IPS-NIHi7 (cell line): ENCODE data around the gene PCCB.
"Not testable (repeated sequence)": the region's sequence is repeated elsewhere in the genome, so short reads cannot be mapped to it uniquely, and the experiment has no call there.

Experiments
- DNase-seq: peaks from one replicate; pipeline ENCODE4 v3.0.0; 2012; ENCODE audit warnings: mixed read lengths; ENCODE audit errors: extremely low spot score

PCCB gene

DNA sequence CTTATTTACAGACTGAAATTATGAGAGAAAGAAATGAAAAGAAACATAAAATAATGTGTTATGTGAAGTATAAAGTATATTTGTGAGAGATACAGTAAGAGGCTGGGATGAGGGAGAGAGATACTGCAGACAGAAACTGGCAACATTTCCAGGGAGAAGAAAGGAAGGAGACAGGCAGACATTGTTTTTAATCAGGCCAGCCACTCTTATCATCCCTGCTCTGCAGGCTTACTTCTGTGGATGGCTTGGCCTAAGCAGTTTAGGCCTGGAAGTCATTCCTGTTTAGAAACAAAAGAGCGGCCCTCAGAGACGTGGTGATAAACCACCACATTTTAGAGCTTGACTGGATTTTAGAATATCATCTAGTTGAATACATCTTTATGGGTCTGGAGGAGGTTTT is 12.4 kb downstream of the PCCB start:
- no peak for DNase-seq

DNA sequence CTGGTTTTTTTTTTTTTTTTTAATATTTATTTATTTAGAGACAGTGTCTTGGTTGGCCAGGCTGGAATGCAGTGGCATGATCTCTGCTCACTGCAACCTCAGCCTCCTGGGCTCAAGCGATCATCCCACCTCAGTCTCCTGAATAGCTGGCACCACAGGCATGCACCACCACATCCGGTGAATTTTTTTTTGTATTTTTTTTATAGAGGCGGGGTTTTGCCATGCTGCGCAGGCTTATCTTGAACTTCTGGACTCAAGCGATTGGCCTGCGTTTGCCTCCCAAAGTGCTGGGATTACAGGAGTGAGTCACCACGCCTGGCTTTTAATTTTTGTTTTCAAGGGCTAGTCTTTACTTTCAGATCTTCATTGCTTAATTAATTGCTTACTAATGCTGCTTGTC is 13.1 kb downstream of the PCCB start:
- no peak for DNase-seq

DNA sequence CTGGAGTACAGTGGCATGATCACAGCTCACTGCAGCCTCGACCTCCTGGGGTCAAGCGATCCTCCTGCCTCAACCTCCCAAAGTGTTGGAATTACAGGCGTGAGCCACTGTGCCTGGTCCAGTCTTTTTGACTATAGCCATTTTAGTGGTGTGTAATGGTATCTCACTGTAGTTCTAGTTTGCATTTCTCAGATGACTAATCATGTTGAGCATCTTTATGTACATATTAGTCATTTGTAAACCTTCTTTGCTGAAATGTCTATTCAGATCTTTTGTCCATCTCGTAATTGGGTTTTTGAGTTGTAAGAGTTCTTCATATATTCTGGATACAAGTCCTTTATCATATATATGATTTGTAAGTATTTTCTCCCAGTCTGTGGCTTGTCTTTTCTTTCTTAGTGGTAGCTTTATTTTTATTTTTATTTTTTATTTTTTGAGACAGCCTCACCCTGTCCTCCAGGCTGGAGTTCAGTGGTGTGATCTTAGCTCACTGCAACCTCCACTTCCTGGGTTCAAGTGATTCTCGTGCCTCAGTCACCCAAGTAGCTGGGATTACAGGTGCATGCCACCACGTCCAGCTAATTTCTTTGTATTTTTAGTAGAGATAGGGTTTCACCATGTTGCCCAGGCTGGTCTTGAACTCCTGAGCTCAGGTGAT is 16.5 kb downstream of the PCCB start:
- DNase-seq, result not testable (repeated sequence)

DNA sequence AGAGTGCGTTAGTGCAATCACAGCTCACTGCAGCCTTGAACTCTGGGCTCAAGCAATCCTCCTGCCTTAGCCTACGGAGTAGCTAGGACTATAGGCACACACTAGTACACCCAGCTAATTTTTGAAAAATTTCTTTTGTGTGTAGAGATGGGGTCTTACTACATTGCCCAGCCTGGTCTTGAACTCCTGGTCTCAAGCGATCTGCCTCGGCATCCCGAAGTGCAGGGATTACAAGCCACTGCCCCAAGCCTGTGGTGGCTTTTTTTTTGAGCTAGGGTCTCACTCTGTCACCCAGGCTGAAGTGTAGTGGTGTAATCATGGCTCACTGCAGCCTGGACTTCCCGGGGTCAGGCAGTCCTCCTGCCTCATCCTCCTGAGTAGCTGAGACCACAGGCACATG is 17.1 kb downstream of the PCCB start:
- no peak for DNase-seq

DNA sequence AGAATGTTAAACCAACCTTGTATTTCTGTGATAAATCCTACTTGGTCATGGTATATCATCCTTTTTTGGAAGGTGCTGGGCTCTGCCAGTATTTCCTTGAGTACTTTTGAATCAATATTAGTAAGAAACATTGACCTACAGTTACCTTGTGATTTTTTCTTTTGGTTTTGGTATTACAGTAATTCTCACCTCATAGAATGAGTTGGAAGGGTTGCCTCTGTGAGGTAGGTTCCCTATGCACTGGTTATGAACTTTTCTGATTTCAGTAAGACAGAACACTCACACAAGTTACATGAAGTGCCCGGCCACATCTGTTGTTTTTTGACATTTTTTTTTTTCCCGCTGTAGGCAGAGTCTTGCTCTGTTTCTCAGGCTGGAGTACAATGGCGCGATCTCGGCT is 20.0 kb downstream of the PCCB start:
- DNase-seq, result no peak

DNA sequence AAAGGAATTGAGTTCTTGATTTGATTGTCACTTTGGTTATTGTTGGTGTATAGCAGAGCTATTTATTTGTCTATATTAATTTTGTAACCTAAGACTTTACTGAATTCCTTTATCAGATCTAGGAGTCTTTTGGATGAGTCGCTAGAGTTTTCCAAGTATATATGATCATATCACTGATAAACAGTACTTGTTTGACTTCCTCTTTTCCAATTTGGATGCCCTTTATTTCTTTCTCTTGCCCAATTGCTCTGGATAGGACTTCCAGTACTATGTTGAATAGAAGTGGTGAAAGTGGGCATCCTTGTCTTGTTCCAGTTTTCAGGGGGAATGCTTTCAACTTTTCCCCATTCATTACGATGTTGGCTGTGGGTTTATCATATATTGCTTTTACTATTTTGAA is 21.5 kb downstream of the PCCB start:
- not testable (repeated sequence) for DNase-seq

DNA sequence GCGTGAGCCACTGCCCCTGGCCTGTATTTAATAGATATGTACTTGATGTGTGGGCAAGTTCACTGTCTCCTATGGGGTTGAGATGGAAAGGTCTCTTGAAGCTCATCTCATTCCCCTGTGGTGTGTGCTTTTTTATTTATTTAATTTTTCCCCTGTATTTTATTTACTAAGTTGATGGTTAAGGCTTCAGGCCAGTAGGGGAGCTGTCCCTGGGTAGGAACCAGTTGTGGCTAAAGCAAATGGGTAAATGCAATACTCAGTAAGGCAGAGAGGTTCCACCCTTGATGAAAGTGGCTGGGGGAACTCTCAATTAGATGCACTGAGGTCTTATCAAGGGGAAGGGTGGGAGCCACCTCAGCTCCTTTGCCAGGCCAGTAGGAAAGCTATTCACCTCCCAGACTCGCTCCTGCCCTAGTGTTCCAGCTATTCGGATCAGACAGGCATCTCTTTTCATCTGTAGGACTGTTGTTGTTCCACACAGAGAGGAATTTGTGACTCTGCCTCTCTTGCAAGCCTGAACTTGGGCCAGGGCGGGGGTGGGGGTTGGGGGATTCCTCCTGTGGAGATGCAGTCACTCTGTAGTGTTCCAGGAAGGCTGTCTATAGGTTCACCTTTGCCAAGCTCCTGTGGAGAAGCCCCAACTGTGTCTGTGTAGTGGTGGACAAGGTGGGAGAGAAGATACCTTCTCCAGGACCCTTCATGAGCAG is 26.1 kb downstream of the PCCB start:
- DNase-seq, result no peak

DNA sequence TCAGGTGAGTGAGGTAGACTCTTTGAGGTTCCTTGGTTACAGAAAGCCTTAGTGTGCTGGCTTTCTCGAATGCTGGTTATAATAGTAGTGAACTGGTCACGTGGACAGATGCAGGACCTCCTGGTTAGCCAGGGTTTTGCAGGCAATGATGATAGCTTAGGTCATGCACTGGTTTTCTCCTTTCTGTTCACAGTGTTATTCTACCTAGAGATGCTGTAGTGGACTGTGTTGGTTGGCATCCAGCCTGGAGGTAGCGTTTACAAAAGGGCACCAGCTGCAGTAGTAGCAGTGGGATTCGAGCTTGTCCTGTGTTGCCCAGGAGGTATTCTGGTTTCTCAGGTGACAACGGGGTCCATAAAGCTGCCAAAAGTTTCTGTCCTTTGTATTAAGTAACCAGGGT is 27.0 kb downstream of the PCCB start:
- no peak for DNase-seq

DNA sequence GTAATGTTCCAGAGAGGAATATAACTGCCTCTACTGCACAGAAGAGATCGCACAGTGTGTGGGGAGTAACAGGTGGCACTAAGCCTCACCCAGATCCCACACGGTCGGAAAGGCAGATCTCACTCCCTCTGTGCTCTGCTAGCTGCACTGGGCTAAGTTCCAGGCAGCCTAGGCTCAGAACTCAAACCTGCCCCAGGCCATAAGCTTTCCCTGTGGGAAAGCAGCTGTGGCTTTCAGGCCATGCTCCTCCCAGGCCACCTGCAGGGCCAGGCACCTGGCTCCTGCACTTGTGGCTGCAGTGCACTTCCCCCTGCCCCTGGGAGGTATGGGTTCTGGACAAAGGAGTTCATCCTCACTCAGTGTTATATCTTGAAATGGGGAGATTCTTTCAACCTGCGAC is 27.5 kb downstream of the PCCB start:
- peak; percentile 53 for DNase-seq

DNA sequence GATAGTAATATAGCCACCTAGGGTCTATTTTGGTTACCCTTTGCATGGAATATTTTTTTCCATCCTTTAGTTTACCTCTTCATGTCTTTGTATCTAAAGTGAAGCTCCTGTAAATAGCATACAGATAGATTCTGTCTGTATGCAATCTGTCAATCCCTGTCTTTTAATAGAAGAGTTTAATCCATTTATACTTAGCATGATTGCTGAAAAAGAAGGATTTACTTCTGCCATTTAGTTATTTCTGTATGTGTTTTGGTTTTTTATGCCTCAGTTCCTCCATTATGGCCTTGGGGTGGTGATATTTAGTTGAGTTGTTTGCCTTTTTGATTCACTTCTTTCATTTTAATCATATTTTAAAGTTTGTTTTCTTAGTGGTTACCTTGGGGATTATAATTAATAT is 29.0 kb downstream of the PCCB start:
- no peak for DNase-seq

DNA sequence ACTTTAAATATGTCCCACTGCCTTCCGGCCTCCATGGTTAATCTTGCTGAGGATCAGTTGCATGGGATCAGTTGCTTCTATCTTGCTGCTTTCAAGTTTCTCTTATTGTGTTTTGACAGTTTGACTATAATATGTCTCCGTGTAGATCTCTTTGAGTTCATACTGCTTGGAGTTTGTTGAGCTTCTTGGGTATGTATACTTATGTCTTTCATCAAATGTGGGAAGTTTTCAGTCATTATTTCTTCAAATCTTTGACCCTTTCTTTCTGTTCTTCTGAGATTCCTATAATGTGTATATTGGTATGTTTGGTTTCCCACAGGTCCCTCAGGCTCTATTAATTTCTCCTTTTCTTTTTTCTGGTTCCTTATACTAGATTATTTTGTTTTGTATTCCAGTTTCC is 30.8 kb downstream of the PCCB start:
- DNase-seq, result no peak

DNA sequence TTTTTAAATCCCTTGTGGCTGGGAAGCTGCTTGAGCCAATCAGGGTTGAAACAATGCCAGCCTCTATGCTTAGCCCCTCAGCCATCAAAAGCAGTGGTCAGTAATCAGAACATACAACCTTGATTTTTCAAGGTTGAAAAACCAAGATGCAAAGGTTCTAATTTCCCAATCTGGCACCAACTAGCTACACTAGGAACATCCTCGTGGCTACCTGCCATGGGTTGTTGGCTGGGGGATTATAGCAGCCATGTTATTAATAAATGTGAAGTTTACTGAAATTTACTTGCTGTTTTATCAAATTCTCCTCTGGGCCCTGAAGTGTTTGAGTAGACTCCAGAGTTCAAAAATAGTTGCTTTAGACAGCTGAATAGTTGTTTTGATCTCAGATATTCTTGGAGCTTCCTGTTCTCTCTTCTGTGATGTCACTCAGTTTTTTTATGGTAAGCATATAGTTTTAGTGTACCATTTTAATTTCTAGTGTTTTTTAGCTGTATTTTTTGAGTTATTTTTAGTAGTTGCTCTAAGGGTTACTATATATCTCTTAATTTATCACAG is 31.9 kb downstream of the PCCB start:
- DNase-seq, result no peak

DNA sequence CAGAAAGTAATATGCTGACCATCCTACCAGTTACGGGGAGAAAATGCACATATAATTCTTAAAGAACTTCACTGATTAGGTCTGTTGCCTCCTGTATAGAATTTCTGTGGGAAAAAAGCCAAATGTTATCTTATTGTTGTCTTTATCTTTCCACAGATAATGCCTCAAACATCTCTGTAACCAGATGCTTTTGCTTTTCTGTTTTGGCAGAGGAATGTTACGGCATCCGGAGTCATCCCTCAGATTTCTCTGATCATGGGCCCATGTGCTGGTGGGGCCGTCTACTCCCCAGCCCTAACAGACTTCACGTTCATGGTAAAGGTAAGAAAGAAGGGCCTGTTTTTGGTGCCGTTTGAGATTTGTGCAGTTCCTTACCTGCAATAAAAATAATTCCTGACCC is 33.5 kb downstream of the PCCB start:
- no peak for DNase-seq

DNA sequence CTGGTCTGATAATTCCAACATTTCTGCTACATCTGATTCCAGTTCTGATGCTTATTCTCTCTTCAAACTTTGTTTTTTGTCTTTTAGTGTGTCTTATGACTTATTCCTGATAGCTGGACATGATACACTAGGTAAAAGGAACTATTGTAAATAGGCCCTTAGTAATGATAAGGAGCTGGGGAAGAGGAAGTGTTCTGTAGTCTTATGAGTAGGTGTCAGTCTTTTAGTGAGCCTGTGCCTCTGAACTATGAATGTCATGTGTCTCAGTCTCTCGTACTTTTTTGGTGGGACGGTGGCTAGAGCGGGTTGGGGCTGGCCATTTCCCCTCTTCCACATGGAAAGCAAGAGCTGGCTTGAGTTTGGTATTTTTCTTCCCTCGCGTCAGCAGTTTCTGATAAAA is 41.2 kb downstream of the PCCB start:
- no peak for DNase-seq

DNA sequence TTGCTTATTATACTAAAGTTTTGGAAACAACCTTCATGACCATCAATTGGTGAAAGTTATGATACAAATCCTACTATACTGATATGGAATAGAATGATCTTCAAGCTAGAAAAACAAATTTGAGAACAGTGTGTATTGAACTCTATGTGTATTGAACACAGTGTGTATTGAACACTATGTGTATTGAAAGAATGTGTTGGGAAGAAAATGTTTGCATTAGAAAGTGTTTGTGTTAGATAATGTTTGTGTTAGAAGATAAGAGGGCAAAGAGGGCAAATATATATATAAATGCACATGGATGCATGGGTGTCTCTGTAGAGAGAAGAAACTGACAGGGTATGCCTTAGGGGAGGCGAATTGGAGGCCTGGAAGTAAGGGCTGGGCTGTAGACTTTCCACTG is 42.4 kb downstream of the PCCB start:
- DNase-seq, result no peak

DNA sequence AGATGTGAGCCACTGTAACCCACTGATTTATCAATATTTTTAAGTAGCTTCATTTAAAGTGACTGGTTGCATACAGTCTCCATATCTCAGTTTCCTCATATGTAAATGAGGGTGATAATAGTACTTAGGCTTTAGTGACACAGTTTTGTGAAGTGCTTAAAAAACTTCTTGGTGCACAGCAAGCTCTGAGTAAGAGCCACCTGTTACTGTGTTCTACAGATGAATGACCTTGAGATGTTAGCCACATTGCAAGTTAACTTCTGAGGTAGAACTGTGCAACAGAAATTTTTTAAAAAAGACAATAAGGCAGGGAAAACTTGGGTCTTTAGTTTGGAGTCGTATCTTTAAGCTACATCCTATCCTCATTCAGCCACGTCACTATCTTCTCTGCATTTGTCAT is 43.1 kb downstream of the PCCB start:
- no peak for DNase-seq

DNA sequence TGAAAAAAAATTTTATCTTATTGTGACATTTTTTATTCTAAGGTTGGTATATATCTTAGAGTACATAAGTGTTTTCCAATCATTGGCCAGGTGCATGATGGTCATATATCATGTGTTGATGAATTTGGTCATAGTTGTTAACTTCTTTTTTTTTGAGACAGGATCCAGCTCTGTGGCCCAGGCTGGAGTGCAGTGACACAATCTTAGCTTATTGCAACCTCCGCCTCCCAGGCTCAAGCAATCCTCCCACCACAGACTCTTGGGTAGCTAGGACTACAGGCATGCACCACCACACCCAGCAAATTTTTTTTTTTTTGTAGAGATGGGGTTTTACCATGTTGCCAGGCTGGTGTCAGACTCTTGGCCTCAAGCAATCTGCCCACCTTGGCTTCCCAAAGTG is 44.0 kb downstream of the PCCB start:
- no peak for DNase-seq

DNA sequence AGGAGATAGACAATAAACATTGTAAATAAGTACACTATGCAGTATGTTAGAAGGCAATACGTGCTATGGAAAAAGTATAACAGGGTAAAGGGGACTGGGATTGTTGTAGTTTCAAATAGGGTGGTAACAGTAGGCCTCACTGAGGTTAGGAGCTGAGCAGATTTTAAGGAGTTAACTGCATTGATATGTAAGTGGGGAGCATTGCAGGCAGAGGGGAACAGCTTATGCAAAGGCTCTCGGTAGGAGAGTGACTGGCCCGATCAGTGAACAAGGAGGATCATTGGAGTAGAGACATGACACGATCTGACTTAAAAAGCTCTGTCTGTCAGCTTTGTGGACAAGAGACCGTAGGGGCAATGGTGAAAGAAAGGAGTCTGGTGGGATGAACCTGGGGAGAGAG is 46.8 kb downstream of the PCCB start:
- DNase-seq, result peak; percentile 59

DNA sequence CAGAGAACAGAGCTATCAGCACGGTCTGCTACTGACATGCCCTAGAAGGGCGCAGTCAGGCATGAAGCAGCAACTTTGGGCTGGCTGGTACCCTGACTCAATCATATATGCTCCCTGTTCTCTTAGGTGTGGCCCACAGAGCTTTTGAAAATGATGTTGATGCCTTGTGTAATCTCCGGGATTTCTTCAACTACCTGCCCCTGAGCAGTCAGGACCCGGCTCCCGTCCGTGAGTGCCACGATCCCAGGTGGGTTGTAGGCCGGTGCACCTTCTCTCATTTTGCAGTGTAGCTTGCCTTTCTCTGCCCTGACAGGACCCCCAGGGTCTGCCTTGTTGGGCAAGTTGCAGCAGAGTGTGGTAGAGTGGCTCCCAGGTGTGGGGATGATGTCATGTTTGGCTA is 47.7 kb downstream of the PCCB start:
- DNase-seq, result no peak

DNA sequence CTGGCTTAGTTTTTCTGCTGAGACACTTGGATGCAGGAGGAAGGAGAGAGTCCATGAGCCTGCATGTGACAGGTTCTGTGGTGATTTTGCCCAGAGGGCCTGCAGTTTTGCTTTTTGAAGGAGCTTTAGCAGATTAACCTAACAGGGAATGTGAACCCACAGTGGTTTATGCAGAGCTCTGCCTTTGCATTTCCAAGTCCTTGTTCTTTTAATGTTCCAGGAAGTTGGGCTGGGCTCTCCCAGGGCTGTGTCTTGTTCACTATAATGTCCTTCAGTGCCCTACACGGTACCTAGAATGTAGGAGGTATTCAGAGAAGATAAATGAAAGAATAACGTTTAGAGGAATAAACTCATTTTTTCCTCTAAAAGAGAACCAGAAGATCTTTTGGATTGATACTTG is 50.3 kb downstream of the PCCB start:
- no peak for DNase-seq

DNA sequence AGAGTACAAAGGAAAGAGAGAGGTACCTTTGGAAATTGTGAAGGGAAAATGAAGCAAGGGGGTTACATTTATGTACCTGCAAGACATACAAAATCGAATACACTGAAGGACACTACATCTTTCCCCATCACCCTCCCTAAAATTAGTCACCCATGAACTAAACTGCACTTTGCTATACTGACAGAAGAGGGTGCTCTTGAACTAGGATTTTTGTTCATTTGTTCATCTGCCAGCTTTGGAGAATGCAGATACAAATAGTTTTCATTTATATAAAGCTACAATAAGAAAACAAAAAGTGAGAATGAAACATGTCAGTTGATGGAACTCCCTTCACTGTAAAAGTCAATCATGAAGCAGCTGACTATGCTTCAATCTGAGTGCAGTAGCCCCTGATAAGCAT is 55.7 kb downstream of the PCCB start:
- no peak for DNase-seq

DNA sequence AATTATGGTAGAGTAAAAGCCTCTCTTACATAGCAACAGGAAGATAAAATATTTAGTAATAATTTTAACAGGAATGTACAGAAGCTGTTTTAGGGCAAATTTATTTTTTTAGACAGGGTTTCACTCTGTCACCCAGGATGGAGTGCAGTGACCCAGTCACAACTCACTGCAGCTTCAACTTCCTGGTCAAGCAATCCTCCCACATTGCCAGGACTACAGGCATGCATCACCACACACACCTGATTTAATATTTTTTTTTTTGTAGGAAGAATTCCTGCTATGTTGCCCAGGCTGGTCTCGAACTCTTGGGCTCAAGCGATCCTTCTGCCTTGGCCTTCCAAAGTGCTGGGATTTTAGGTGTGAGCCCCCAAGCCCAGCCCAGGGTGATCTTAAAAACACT is 61.1 kb downstream of the PCCB start:
- DNase-seq, result no peak

DNA sequence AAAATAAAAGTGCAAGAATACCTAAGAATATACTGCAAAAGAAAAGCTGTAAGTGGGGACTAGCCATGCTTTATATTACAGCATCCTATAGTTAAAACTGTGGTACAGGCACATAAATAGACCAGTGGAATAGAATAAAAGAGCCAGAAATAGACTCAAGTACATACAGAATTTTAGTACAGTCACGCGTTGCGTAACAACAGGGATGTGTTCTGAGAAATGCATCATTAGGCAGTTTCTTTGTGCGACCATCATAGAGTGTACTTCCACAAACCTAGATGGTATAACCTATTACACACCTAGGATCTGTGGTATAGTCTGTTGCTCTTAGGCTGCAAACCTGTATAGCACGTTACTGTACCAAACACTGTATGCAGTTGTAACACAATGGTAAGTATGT is 61.8 kb downstream of the PCCB start:
- DNase-seq, result no peak

DNA sequence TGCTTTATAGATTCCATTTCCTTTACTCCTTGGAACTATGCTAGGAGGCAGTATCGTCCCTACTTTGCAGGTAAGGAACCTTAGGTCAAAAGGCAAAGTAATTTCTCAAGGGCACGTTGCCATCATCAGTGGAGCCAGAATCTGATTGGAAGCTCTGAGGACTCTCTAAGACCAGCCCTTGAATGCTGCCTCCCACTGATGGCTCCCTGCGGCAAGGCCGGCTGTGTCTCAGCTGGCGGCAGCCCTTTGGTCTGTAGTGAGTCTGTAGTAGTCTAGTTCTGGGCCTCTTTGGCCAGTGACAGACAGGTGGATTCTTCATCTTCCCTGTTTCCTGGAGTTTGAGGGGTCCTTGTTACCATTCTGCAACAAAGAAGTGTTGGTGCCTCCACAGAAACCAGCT is 76.2 kb downstream of the PCCB start:
- no peak for DNase-seq
